Stomach (tissue), 4 donors: Measurements from ENCODE around the gene ZNF638.

Experiments used
- CTCF ChIP-seq, 7 experiments: fragments of 450-650 bp in 4 of 7; fragments of 200-600 bp in 3 of 7; sonication (generic) in 3 of 7; IDR thresholded peaks; one replicate each; pipeline ENCODE4 v1.5.1; 2016 to 2019; ENCODE audit warnings: antibody characterized with exemption in 7 of 7, control low read depth in 2 of 7, mild to moderate bottlenecking in 1 of 7
- POLR2A ChIP-seq, 4 donors: fragments of 450-650 bp; IDR thresholded peaks; one replicate each; pipeline ENCODE4 v1.6.1; 2016; ENCODE audit warnings: antibody characterized with exemption in 4 of 4, control low read depth in 2 of 4, mild to moderate bottlenecking in 1 of 4, moderate library complexity in 1 of 4

- TF ChIP-seq POLR2A (IDR thresholded peaks at IDR 0.05): no peak
- no peak for TF ChIP-seq CTCF (IDR thresholded peaks at IDR 0.05)
These were observed 8.2 kb upstream of the ZNF638 start for GRCh38 chr2:71323386-71323785.
